Stimulated activated naive B cell treated with anti-CD40 and anti-IgM and Interleukin-4, amounts not matched to agents 10 μg/mL and 1 μg/mL and 100 μg/mL, for 72 hours (primary cell): ENCODE results near the gene CACNA1D.

Experiments
- ATAC-seq, 2 donors: fragments of 150-1000 bp; cut with Tn5 transposase; replicated peaks; 2 replicates each; pipeline ENCODE4 v1.10.0; 2021; ENCODE audit warnings: moderate library complexity in 1 of 2
- DNase-seq: peaks from one replicate; pipeline ENCODE4 v3.0.0; 2021
- H3K27ac Mint-ChIP-seq: one replicate; pipeline ENCODE4 v1.8.0; 2022; ENCODE audit warnings: mild to moderate bottlenecking, mixed read lengths
- H3K27me3 Mint-ChIP-seq, 2 donors: one replicate each; pipeline ENCODE4 v1.8.0; 2022; ENCODE audit warnings: mixed read lengths in 2 of 2
- H3K36me3 Mint-ChIP-seq, 2 donors: one replicate each; pipeline ENCODE4 v1.8.0; 2022; ENCODE audit warnings: mixed read lengths in 2 of 2, mild to moderate bottlenecking in 1 of 2
- H3K4me1 Mint-ChIP-seq, 2 donors: one replicate each; pipeline ENCODE4 v1.8.0; 2022; ENCODE audit warnings: mixed read lengths in 2 of 2, mild to moderate bottlenecking in 1 of 2
- H3K4me3 Mint-ChIP-seq, 2 donors: one replicate each; pipeline ENCODE4 v1.8.0; 2022; ENCODE audit warnings: mild to moderate bottlenecking in 2 of 2, mixed read lengths in 2 of 2, moderate library complexity in 1 of 2
- H3K9me3 Mint-ChIP-seq, 2 donors: one replicate each; pipeline ENCODE4 v1.8.0; 2022; ENCODE audit warnings: mixed read lengths in 2 of 2, mild to moderate bottlenecking in 1 of 2

CACNA1D gene

GRCh38 chr3:53791317-53791716, 296.9 kb downstream of the CACNA1D start:
- no peak for DNase-seq
- peaks cover 14 to 17% of the 10 kb centered on the region in 2 donors for H3K4me1 Mint-ChIP-seq
- peaks cover 0 to 7% of the 10 kb centered on the region in 2 donors for H3K36me3 Mint-ChIP-seq
- ATAC-seq, result no peak
- H3K4me3 Mint-ChIP-seq, result no peak overlapping the region
- H3K9me3 Mint-ChIP-seq, result no peaks in the 10 kb centered on the region
- no peak overlapping the region for H3K27ac Mint-ChIP-seq
- peaks cover 36% of the 10 kb centered on the region in 2 donors for H3K27me3 Mint-ChIP-seq

- H3K4me1 Mint-ChIP-seq, result peaks cover 11 to 17% of the 10 kb centered on the region in 2 donors
- no peak for DNase-seq
- H3K27me3 Mint-ChIP-seq, result peaks cover 28 to 30% of the 10 kb centered on the region in 2 donors
- ATAC-seq, result no peak
- H3K27ac Mint-ChIP-seq, result no peak overlapping the region
- no peak overlapping the region for H3K4me3 Mint-ChIP-seq
- peaks cover 0 to 3% of the 10 kb centered on the region in 2 donors for H3K36me3 Mint-ChIP-seq
- H3K9me3 Mint-ChIP-seq, result no peaks in the 10 kb centered on the region
Observed at GRCh38 chr3:53792866-53793265, 298.5 kb downstream of the CACNA1D start.

GRCh38 chr3:53794597-53794996, 300.2 kb downstream of the CACNA1D start:
- no peak overlapping the region for H3K27ac Mint-ChIP-seq
- peaks cover 11 to 17% of the 10 kb centered on the region in 2 donors for H3K4me1 Mint-ChIP-seq
- DNase-seq, result no peak
- no peak overlapping the region for H3K4me3 Mint-ChIP-seq
- H3K36me3 Mint-ChIP-seq, result peaks cover 3 to 4% of the 10 kb centered on the region in 2 donors
- H3K27me3 Mint-ChIP-seq, result peaks cover 26 to 28% of the 10 kb centered on the region in 2 donors
- no peak for ATAC-seq
- no peaks in the 10 kb centered on the region for H3K9me3 Mint-ChIP-seq

GRCh38 chr3:53795176-53795575, 300.8 kb downstream of the CACNA1D start:
- Mint-ChIP-seq H3K9me3 (no peaks in the 10 kb centered on the region), H3K27me3 (peaks cover 21 to 28% of the 10 kb centered on the region in 2 donors), H3K4me1 (peaks cover 11 to 17% of the 10 kb centered on the region in 2 donors), H3K27ac (no peak overlapping the region), H3K4me3 (no peak overlapping the region), H3K36me3 (peaks cover 3 to 4% of the 10 kb centered on the region in 2 donors)
- DNase-seq (no peak), ATAC-seq (no peak)

- Mint-ChIP-seq H3K27me3 (peaks cover 21 to 24% of the 10 kb centered on the region in 2 donors), H3K27ac (no peak overlapping the region), H3K4me3 (no peak overlapping the region), H3K9me3 (no peaks in the 10 kb centered on the region), H3K4me1 (peaks cover 11 to 17% of the 10 kb centered on the region in 2 donors), H3K36me3 (peaks cover 3 to 4% of the 10 kb centered on the region in 2 donors)
- ATAC-seq, result no peak
- no peak for DNase-seq
Observed at GRCh38 chr3:53795789-53796560, 301.6 kb downstream of the CACNA1D start.

- no peak for DNase-seq
- Mint-ChIP-seq H3K4me3 (no peak overlapping the region), H3K27ac (no peak overlapping the region), H3K4me1 (peaks cover 11 to 17% of the 10 kb centered on the region in 2 donors), H3K36me3 (peaks cover 2 to 3% of the 10 kb centered on the region in 2 donors), H3K27me3 (peaks cover 21 to 24% of the 10 kb centered on the region in 2 donors), H3K9me3 (no peaks in the 10 kb centered on the region)
- ATAC-seq, result no peak
Observed at GRCh38 chr3:53798144-53798543, 303.7 kb downstream of the CACNA1D start.

GRCh38 chr3:53799338-53799865, 305.0 kb downstream of the CACNA1D start:
- Mint-ChIP-seq H3K27ac (no peak overlapping the region), H3K4me1 (peaks cover 11 to 21% of the 10 kb centered on the region in 2 donors), H3K27me3 (peaks cover 16 to 17% of the 10 kb centered on the region in 2 donors), H3K9me3 (no peaks in the 10 kb centered on the region), H3K4me3 (no peak overlapping the region), H3K36me3 (peaks cover 2 to 3% of the 10 kb centered on the region in 2 donors)
- no peak for DNase-seq
- no peak for ATAC-seq

GRCh38 chr3:53800041-53800906, 305.9 kb downstream of the CACNA1D start:
- peaks cover 13 to 15% of the 10 kb centered on the region in 2 donors for H3K27me3 Mint-ChIP-seq
- H3K27ac Mint-ChIP-seq, result peak overlapping the region; percentile 59
- ATAC-seq (no peak), DNase-seq (no peak)
- H3K4me1 Mint-ChIP-seq, result peaks cover 15 to 23% of the 10 kb centered on the region in 2 donors
- H3K9me3 Mint-ChIP-seq, result no peaks in the 10 kb centered on the region
- H3K4me3 Mint-ChIP-seq, result no peak overlapping the region
- peaks cover 2 to 3% of the 10 kb centered on the region in 2 donors for H3K36me3 Mint-ChIP-seq

- Mint-ChIP-seq H3K27ac (no peak overlapping the region), H3K36me3 (peaks cover 2 to 3% of the 10 kb centered on the region in 2 donors), H3K4me1 (peaks cover 11 to 17% of the 10 kb centered on the region in 2 donors), H3K27me3 (peaks cover 9 to 15% of the 10 kb centered on the region in 2 donors), H3K4me3 (no peak overlapping the region), H3K9me3 (no peaks in the 10 kb centered on the region)
- DNase-seq (no peak), ATAC-seq (no peak)
Observed at GRCh38 chr3:53801319-53801718, 306.9 kb downstream of the CACNA1D start.

- no peak overlapping the region for H3K27ac Mint-ChIP-seq
- peaks cover 13 to 22% of the 10 kb centered on the region in 2 donors for H3K27me3 Mint-ChIP-seq
- H3K4me1 Mint-ChIP-seq, result peaks cover 20 to 27% of the 10 kb centered on the region in 2 donors
- ATAC-seq, result no peak
- no peaks in the 10 kb centered on the region for H3K9me3 Mint-ChIP-seq
- no peak overlapping the region for H3K4me3 Mint-ChIP-seq
- no peak for DNase-seq
- H3K36me3 Mint-ChIP-seq, result peaks cover 3 to 6% of the 10 kb centered on the region in 2 donors
Observed at GRCh38 chr3:53802256-53802880, 308.0 kb downstream of the CACNA1D start.

GRCh38 chr3:53803124-53803815, 308.9 kb downstream of the CACNA1D start:
- Mint-ChIP-seq H3K4me1 (peaks cover 22 to 33% of the 10 kb centered on the region in 2 donors), H3K27me3 (peaks cover 13 to 22% of the 10 kb centered on the region in 2 donors), H3K9me3 (no peaks in the 10 kb centered on the region), H3K27ac (no peak overlapping the region), H3K36me3 (peaks cover 3 to 6% of the 10 kb centered on the region in 2 donors), H3K4me3 (no peak overlapping the region)
- no peak for DNase-seq
- ATAC-seq, result no peak

GRCh38 chr3:53803816-53804695, 309.6 kb downstream of the CACNA1D start:
- Mint-ChIP-seq H3K4me1 (peaks cover 25 to 33% of the 10 kb centered on the region in 2 donors), H3K9me3 (no peaks in the 10 kb centered on the region), H3K27ac (peak overlapping the region; percentile 28), H3K27me3 (peaks cover 13 to 29% of the 10 kb centered on the region in 2 donors), H3K4me3 (no peak overlapping the region), H3K36me3 (peaks cover 0 to 6% of the 10 kb centered on the region in 2 donors)
- DNase-seq (no peak), ATAC-seq (no peak)
